GM19240 (cell line): ENCODE results near the gene RNASE12.
"Not testable (repeated sequence)": the region's sequence is repeated elsewhere in the genome, so short reads cannot be mapped to it uniquely, and the experiment has no call there.

Experiments
- DNase-seq: peaks from one replicate; pipeline ENCODE4 v3.0.0; 2011; ENCODE audit warnings: low spot score; ENCODE audit not compliant: insufficient read length

The RNASE12 gene

GRCh38 chr14:20583142-20583541 lies 8.0 kb downstream of the RNASE12 start:
- DNase-seq: no peak

- no peak for DNase-seq
Measured at GRCh38 chr14:20580242-20580641, 10.9 kb downstream of the RNASE12 start.

GRCh38 chr14:20578784-20579502 lies 12.2 kb downstream of the RNASE12 start:
- DNase-seq: no peak

- DNase-seq: no peak
Measured at GRCh38 chr14:20578325-20578724, 12.9 kb downstream of the RNASE12 start.

- DNase-seq: not testable (repeated sequence)
Measured at GRCh38 chr14:20572382-20572990, 18.7 kb downstream of the RNASE12 start.

- not testable (repeated sequence) for DNase-seq
Measured at GRCh38 chr14:20570720-20571119, 20.5 kb downstream of the RNASE12 start.

GRCh38 chr14:20569865-20570264 lies 21.3 kb downstream of the RNASE12 start:
- not testable (repeated sequence) for DNase-seq

GRCh38 chr14:20569066-20569465 lies 22.1 kb downstream of the RNASE12 start:
- no peak for DNase-seq

GRCh38 chr14:20568393-20568792 lies 22.8 kb downstream of the RNASE12 start:
- no peak for DNase-seq

- DNase-seq: not testable (repeated sequence)
Measured at GRCh38 chr14:20567199-20567598, 24.0 kb downstream of the RNASE12 start.

- no peak for DNase-seq
Measured at GRCh38 chr14:20564501-20564997, 26.6 kb downstream of the RNASE12 start.

GRCh38 chr14:20563971-20564370 lies 27.2 kb downstream of the RNASE12 start:
- DNase-seq: no peak

GRCh38 chr14:20560961-20561360 lies 30.2 kb downstream of the RNASE12 start, which contains the start of gene RNASE9:
Gene RNASE9 (minus strand): TSS chr14:20561047.
- no peak for DNase-seq

- DNase-seq: no peak
Measured at GRCh38 chr14:20559461-20559904, 31.7 kb downstream of the RNASE12 start.

GRCh38 chr14:20557212-20557542 lies 34.0 kb downstream of the RNASE12 start:
- no peak for DNase-seq

GRCh38 chr14:20556500-20557211 lies 34.5 kb downstream of the RNASE12 start:
- no peak for DNase-seq

GRCh38 chr14:20555845-20556244 lies 35.3 kb downstream of the RNASE12 start:
- DNase-seq: no peak

GRCh38 chr14:20553024-20553423 lies 38.2 kb downstream of the RNASE12 start:
- DNase-seq: no peak

GRCh38 chr14:20551606-20552005 lies 39.6 kb downstream of the RNASE12 start:
- DNase-seq: no peak

GRCh38 chr14:20550926-20551325 lies 40.2 kb downstream of the RNASE12 start:
- no peak for DNase-seq

- no peak for DNase-seq
Measured at GRCh38 chr14:20548414-20549158, 42.6 kb downstream of the RNASE12 start.
